CD4-positive, alpha-beta memory T cell (primary cell): ENCODE measurements around the gene EIF2B5. TPM values are rescaled to one million over a fixed set of nuclear protein-coding genes. Genes with fewer than 3 reads are reported as not detected.
A peak's percentile ranks its signal among the peaks of the same experiment; 100 is the strongest.

Experiments
- CTCF ChIA-PET: fragments of 350-600 bp; sonication (Branson Sonifier 250); formaldehyde crosslinking; loops from one replicate; lab custom pipeline; 2021; ENCODE audit warnings: inconsistent platforms; ENCODE audit not compliant: partially characterized antibody; lab: Charles Lee
- POLR2A ChIA-PET: fragments of 350-600 bp; sonication (Branson Sonifier 250); formaldehyde crosslinking; loops from one replicate; lab custom pipeline; 2021; ENCODE audit not compliant: partially characterized antibody; lab: Charles Lee
- DNase-seq, 5 donors: peaks; one replicate each; pipeline versions ENCODE4 v3.0.0 to v3.0.0-alpha.2; 2020 to 2022; ENCODE audit warnings: mixed read lengths in 1 of 5
- H3K27ac ChIP-seq: one replicate; pipeline ENCODE4 v1.7.0; 2013; ENCODE audit warnings: low read depth, low read length
- H3K27me3 ChIP-seq: 2 replicates; pipeline ENCODE4 v1.7.0; 2013; ENCODE audit warnings: mild to moderate bottlenecking, low read length, moderate library complexity; ENCODE audit not compliant: insufficient read depth
- H3K36me3 ChIP-seq: 2 replicates; pipeline ENCODE4 v1.7.0; 2013; ENCODE audit warnings: mild to moderate bottlenecking, low read length, moderate library complexity; ENCODE audit not compliant: insufficient read depth
- H3K4me1 ChIP-seq: 2 replicates; pipeline ENCODE4 v1.7.0; 2013; ENCODE audit warnings: mild to moderate bottlenecking, low read length, moderate library complexity; ENCODE audit not compliant: insufficient read depth
- H3K4me3 ChIP-seq, 2 donors: one replicate each; pipeline ENCODE4 v1.7.0; 2013; ENCODE audit warnings: low read length in 2 of 2, mild to moderate bottlenecking in 1 of 2
- H3K9me3 ChIP-seq, 2 donors: one replicate each; pipeline ENCODE4 v1.7.0; 2013; ENCODE audit warnings: low read length in 2 of 2, control low read depth in 1 of 2; ENCODE audit not compliant: control insufficient read depth in 1 of 2
- H3K27ac Mint-ChIP-seq, 7 donors: one replicate each; pipeline ENCODE4 v1.8.0; 2020 to 2021; ENCODE audit warnings: mixed read lengths in 7 of 7, mild to moderate bottlenecking in 6 of 7, inconsistent platforms in 3 of 7, moderate library complexity in 3 of 7
- H3K27me3 Mint-ChIP-seq, 2 donors: one replicate each; pipeline ENCODE4 v1.8.0; 2020 to 2021; ENCODE audit warnings: mixed read lengths in 2 of 2
- H3K36me3 Mint-ChIP-seq, 2 donors: one replicate each; pipeline ENCODE4 v1.8.0; 2020 to 2021; ENCODE audit warnings: mixed read lengths in 2 of 2, inconsistent platforms in 1 of 2, mild to moderate bottlenecking in 1 of 2
- H3K4me1 Mint-ChIP-seq, 4 donors: one replicate each; pipeline ENCODE4 v1.8.0; 2020 to 2021; ENCODE audit warnings: mixed read lengths in 4 of 4, mild to moderate bottlenecking in 1 of 4
- H3K4me3 Mint-ChIP-seq, 8 donors: one replicate each; pipeline ENCODE4 v1.8.0; 2020 to 2021; ENCODE audit warnings: mixed read lengths in 8 of 8, mild to moderate bottlenecking in 7 of 8, moderate library complexity in 6 of 8, inconsistent platforms in 3 of 8
- H3K9me3 Mint-ChIP-seq, 8 donors: one replicate each; pipeline ENCODE4 v1.8.0; 2020 to 2021; ENCODE audit warnings: mixed read lengths in 8 of 8, mild to moderate bottlenecking in 5 of 8, inconsistent platforms in 3 of 8, moderate library complexity in 1 of 8
- intact Hi-C: fragments of 100-400 bp; cut with micrococcal nuclease; formaldehyde crosslinking; loops from one replicate; pipeline ENCODE4 v1.15.1; 2023
- polyA plus RNA-seq, 2 donors: library from polyadenylated mRNA; unstranded; fragments of 300-500 nt; fragmentation: Illumina TruSeq; gene quantifications; one replicate each; pipeline ENCODE4 v1.2.3, GENCODE V29; 2021
- total RNA-seq, 2 experiments: library from RNA; stranded (reverse); gene quantifications; one replicate each; pipeline ENCODE4 v1.2.3, GENCODE V29; 2021

Gene EIF2B5
- total and polyA plus RNA-seq, 4 experiments from 2014 or later: 59.6 to 87.6 (median 75.9) TPM

DNA sequence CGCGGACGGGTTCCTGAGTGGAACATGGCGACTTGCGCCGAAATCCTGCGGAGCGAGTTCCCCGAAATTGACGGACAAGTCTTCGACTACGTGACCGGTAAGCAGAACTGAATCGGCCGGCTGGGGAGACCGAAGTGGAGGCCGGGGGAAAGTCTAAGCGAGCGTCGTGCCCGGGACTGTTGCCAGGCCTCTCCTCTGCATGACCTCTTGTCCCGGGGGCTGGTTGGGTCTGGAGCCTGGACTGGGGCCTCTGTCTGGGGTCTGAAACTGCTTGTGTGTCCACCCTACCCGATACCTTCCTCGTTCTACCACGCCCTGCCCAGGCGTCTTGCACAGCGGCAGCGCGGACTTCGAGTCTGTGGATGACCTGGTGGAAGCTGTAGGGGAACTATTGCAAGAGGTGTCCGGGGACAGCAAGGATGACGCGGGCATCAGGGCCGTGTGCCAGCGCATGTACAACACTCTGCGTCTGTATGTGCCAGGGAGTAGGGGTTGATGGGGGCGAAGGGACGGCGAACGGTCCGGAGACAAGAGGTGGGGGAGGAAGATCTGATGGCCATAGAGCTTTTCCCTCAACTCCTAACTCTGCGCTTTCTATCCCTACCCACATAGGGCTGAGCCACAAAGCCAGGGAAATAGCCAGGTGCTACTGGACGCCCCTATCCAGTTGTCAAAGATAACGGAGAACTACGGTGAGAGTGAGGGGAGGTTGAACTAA lies 51.2 kb downstream of the EIF2B5 start, which contains the start of gene ABCF3:
Gene ABCF3 (plus strand): TSS at position 16 of the 718 bp plus-strand sequence. CDS start 9 bp downstream, at position 25.
- H3K36me3 Mint-ChIP-seq: peaks cover 37 to 83% of the 10 kb centered on the region in 2 donors

DNA sequence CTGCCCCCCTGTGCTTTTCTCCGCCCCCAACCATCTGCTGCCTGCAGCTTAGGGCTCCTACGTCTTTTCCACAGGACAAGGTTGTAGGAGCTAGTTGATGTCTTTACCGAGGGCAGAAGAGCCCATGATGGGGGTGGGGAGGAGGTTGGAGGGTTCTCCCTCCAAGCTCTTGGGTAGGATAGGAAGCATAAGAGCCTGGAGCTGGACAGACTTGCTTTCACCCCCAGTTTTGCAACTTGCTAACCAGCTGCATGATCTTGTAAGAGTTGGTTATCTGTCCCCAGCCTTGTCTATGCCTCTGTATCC lies 51.7 kb downstream of the EIF2B5 start:
- H3K9me3 Mint-ChIP-seq: no peaks in the 10 kb centered on the region
- peak overlapping the region; percentile 60 to 98 (median 95) for H3K27ac Mint-ChIP-seq
- Histone ChIP-seq H3K4me3 (peak overlapping the region; percentile 87 to 98), H3K9me3 (no peaks in the 10 kb centered on the region), H3K27ac (peak overlapping the region; percentile 80), H3K36me3 (peaks cover 60% of the 10 kb centered on the region), H3K27me3 (no peaks in the 10 kb centered on the region), H3K4me1 (peaks cover 30% of the 10 kb centered on the region)
- POLR2A ChIA-PET: interaction anchor here (1.5 to 2.4 kb wide), 3 partner anchors 13 to 52 kb away, joined by 7 to 26 read pairs (median 15); partner anchors contain the start of genes AP2M1, DVL3 and EIF2B5
- H3K4me1 Mint-ChIP-seq: peaks cover 26 to 47% (median 36%) of the 10 kb centered on the region in 4 donors
- H3K27me3 Mint-ChIP-seq: no peaks in the 10 kb centered on the region
- no peak for DNase-seq
- H3K36me3 Mint-ChIP-seq: peaks cover 34 to 83% of the 10 kb centered on the region in 2 donors
- CTCF ChIA-PET: interaction anchor here (0.9 kb wide), 2 partner anchors 13 to 17 kb away, joined by 3 read pairs; no protein-coding TSS in a partner anchor
- H3K4me3 Mint-ChIP-seq: peak overlapping the region; percentile 98 to 99 (median 98)
- intact Hi-C loops: loop anchor here (1.0 to 5.0 kb wide), 7 partner anchors 40 to 550 kb away; partner anchors contain the start of genes ABCC5, CLCN2, EEF1AKMT4 and EIF4G1

More for the DNA sequence above, 51.2 kb downstream of the EIF2B5 start, which contains the start of gene ABCF3:
- ChIA-PET POLR2A (interaction anchor here (0.9 to 2.4 kb wide), 7 partner anchors 9 to 176 kb away, joined by 3 to 26 read pairs (median 7); partner anchors contain the start of genes AP2M1, DVL3 and EIF2B5), CTCF (interaction anchor here (0.9 to 1.0 kb wide), 2 partner anchors 11 to 16 kb away, joined by 3 read pairs; partner anchors contain the start of gene AP2M1)
- H3K27me3 Mint-ChIP-seq: no peaks in the 10 kb centered on the region
- H3K4me3 Mint-ChIP-seq: peak within 1 kb of the TSS; percentile 98 to 99 (median 98)
- no peak for DNase-seq
- intact Hi-C loops: loop anchor here (1.0 to 5.0 kb wide), 7 partner anchors 41 to 549 kb away; partner anchors contain the start of genes ABCC5, CLCN2, EEF1AKMT4 and EIF4G1
- Histone ChIP-seq H3K4me3 (peak within 1 kb of the TSS; percentile 87 to 98), H3K4me1 (peaks cover 30% of the 10 kb centered on the region), H3K27ac (peak within 1 kb of the TSS; percentile 80), H3K9me3 (no peaks in the 10 kb centered on the region), H3K36me3 (peaks cover 60% of the 10 kb centered on the region), H3K27me3 (no peaks in the 10 kb centered on the region)
- peaks cover 26 to 47% (median 36%) of the 10 kb centered on the region in 4 donors for H3K4me1 Mint-ChIP-seq
- peak within 1 kb of the TSS; percentile 92 to 99 (median 97) for H3K27ac Mint-ChIP-seq
- H3K9me3 Mint-ChIP-seq: no peaks in the 10 kb centered on the region

DNA sequence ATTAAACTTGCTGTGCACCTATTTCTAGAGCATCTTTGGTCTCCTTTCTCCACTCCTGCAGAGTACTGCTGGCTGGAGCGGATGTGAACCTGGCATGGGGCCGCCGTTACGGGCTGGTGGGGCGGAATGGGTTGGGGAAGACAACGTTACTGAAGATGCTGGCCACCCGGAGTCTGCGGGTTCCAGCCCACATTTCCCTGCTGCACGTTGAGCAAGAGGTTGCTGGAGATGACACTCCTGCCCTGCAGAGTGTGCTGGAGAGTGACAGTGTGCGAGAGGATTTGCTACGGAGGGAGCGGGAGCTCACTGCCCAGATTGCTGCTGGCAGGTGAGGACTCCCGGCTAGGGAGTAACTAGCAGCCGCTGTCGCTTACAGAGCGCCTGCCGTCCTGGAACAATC lies 52.9 kb downstream of the EIF2B5 start:
- ChIA-PET POLR2A (interaction anchor here (1.0 kb wide), 1 partner anchor 15 kb away, joined by 3 read pairs; no protein-coding TSS in a partner anchor), CTCF (interaction anchor here (1.3 kb wide), 1 partner anchor 62 kb away, joined by 4 read pairs; the partner anchor contains the start of gene EEF1AKMT4)
- Mint-ChIP-seq H3K9me3 (no peaks in the 10 kb centered on the region), H3K4me3 (peak overlapping the region in 7 of 8 donors; percentile 0 to 98 (median 30)), H3K27ac (peak overlapping the region in 1 of 7 donors; percentile 52), H3K27me3 (no peaks in the 10 kb centered on the region), H3K36me3 (peaks cover 33 to 83% of the 10 kb centered on the region in 2 donors), H3K4me1 (peaks cover 26 to 47% (median 36%) of the 10 kb centered on the region in 4 donors)
- intact Hi-C loops: loop anchor here (5.0 kb wide), 4 partner anchors 39 to 551 kb away; partner anchors contain the start of genes ABCC5, CLCN2, KLHL24 and POLR2H
- H3K4me3 ChIP-seq: no peak overlapping the region
- peaks cover 60% of the 10 kb centered on the region for H3K36me3 ChIP-seq
- no peak overlapping the region for H3K27ac ChIP-seq
- H3K4me1 ChIP-seq: peaks cover 30% of the 10 kb centered on the region
- H3K27me3 ChIP-seq: no peaks in the 10 kb centered on the region
- no peaks in the 10 kb centered on the region for H3K9me3 ChIP-seq
- DNase-seq: no peak

DNA sequence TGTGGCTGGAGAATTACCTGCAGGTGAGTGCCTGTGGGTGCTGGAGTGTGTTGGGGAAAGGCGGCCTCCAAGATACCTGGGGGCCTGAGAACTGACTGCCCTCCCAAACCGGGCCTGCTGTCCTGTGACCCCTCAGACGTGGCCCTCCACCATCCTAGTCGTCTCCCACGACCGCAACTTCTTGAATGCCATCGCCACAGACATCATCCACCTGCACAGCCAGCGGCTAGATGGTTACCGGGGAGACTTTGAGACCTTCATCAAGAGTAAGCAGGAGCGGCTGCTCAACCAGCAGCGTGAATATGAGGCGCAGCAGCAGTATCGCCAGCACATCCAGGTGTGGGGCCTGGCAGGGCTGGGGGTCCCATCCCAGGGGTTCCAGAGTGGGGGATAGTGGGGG lies 54.3 kb downstream of the EIF2B5 start:
- Histone ChIP-seq H3K9me3 (no peaks in the 10 kb centered on the region), H3K27ac (no peak overlapping the region), H3K36me3 (peaks cover 65% of the 10 kb centered on the region), H3K27me3 (no peaks in the 10 kb centered on the region), H3K4me1 (peaks cover 30% of the 10 kb centered on the region), H3K4me3 (no peak overlapping the region)
- Mint-ChIP-seq H3K27me3 (no peaks in the 10 kb centered on the region), H3K4me1 (peaks cover 26 to 47% (median 36%) of the 10 kb centered on the region in 4 donors), H3K4me3 (no peak overlapping the region), H3K9me3 (no peaks in the 10 kb centered on the region), H3K36me3 (peaks cover 33 to 83% of the 10 kb centered on the region in 2 donors), H3K27ac (no peak overlapping the region)
- ChIA-PET POLR2A (no interaction called here), CTCF (no interaction called here)
- intact Hi-C loops: loop anchor here (5.0 kb wide), 4 partner anchors 38 to 552 kb away; partner anchors contain the start of genes ABCC5, CLCN2, KLHL24 and POLR2H
- DNase-seq: no peak

DNA sequence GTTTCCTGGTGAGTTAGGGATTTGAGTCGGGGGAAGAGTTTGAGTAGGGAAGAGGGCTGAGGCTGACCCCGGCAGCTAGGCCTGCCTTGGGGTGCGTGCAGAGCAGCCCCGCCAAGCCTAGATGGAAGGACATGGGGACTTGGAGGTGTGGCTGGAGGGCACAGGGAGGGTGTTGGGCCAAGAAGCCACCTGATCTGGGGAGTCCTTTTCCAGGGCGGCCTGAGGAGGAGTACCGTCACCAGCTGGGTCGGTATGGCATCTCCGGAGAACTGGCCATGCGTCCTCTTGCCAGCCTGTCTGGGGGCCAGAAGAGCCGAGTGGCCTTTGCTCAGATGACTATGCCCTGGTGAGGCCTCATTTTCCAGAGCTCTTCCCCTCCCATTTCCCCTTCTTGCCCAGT lies 57.7 kb downstream of the EIF2B5 start:
- peaks cover 36 to 78% of the 10 kb centered on the region in 2 donors for H3K36me3 Mint-ChIP-seq
- peaks cover 5 to 16% (median 11%) of the 10 kb centered on the region in 4 donors for H3K4me1 Mint-ChIP-seq
- H3K9me3 Mint-ChIP-seq: no peaks in the 10 kb centered on the region
- Histone ChIP-seq H3K27ac (no peak overlapping the region), H3K4me3 (no peak overlapping the region), H3K27me3 (no peaks in the 10 kb centered on the region), H3K9me3 (no peaks in the 10 kb centered on the region), H3K36me3 (peaks cover 66% of the 10 kb centered on the region), H3K4me1 (peaks cover 5% of the 10 kb centered on the region)
- no peak overlapping the region for H3K27ac Mint-ChIP-seq
- no peak for DNase-seq
- peak overlapping the region in 1 of 8 donors; percentile 55 for H3K4me3 Mint-ChIP-seq
- intact Hi-C loops: no loop called here
- CTCF ChIA-PET: no interaction called here
- no peaks in the 10 kb centered on the region for H3K27me3 Mint-ChIP-seq
- POLR2A ChIA-PET: no interaction called here

DNA sequence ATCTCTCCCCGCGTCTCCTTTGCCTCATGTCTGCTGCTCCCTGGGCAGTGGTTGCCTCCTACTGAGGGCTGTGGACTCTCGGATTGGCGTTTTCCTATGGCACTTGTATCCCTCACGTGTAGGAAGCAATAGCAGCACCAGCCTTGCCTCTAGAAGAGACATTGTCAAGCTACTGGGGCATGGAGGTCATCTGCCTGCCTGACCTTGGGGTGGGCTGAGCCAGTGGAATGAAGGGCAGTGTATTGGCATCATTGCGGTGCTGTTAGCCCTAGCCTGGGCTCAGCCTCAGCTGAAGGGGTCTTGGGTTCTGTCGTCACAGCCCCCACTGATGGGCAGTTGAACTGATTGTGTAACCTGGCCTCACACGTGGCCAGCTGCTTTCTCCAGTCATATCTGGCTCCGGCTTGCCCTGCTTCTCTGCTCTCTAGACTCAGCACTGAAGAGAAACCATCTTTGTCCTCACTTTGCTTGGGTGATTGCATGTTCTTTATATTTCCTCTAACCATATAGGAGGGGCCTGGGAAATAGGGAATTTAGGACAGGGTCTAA lies 58.9 kb downstream of the EIF2B5 start:
- peaks cover 1 to 6% (median 2%) of the 10 kb centered on the region in 4 donors for H3K4me1 Mint-ChIP-seq
- intact Hi-C loops: no loop called here
- Histone ChIP-seq H3K4me3 (no peak overlapping the region), H3K36me3 (peaks cover 54% of the 10 kb centered on the region), H3K27me3 (no peaks in the 10 kb centered on the region), H3K27ac (no peak overlapping the region), H3K4me1 (no peaks in the 10 kb centered on the region), H3K9me3 (no peaks in the 10 kb centered on the region)
- no peaks in the 10 kb centered on the region for H3K27me3 Mint-ChIP-seq
- ChIA-PET POLR2A (no interaction called here), CTCF (interaction anchor here (3.0 kb wide), 1 partner anchor 34 kb away, joined by 10 read pairs; no protein-coding TSS in a partner anchor)
- peaks cover 35 to 68% of the 10 kb centered on the region in 2 donors for H3K36me3 Mint-ChIP-seq
- H3K4me3 Mint-ChIP-seq: no peak overlapping the region
- DNase-seq: no peak
- peak overlapping the region in 2 of 7 donors; percentile 13 to 72 for H3K27ac Mint-ChIP-seq
- no peaks in the 10 kb centered on the region for H3K9me3 Mint-ChIP-seq
